Activated CD8-positive, alpha-beta T cell treated with anti-CD3 and anti-CD28 coated beads, Interleukin-2, amount 10 ng/mL, durations not matched to agents 7 days and 5 days (primary cell): ENCODE data around the gene XPOT. TPM values are rescaled to one million over a fixed set of nuclear protein-coding genes. Genes with fewer than 3 reads are reported as not detected.
A peak's percentile ranks its signal among the peaks of the same experiment; 100 is the strongest.

Experiments used
- ATAC-seq: fragments of 150-1000 bp; cut with Tn5 transposase; one replicate; pipeline ENCODE4 v1.10.0; 2021; ENCODE audit warnings: moderate library complexity
- CTCF ChIA-PET: fragments of 350-600 bp; sonication (Branson Sonifier 250); formaldehyde crosslinking; loops from one replicate; lab custom pipeline; 2021; ENCODE audit warnings: antibody characterized with exemption; lab: Charles Lee
- POLR2A ChIA-PET: fragments of 350-600 bp; sonication (Branson Sonifier 250); formaldehyde crosslinking; loops from one replicate; lab custom pipeline; 2021; ENCODE audit warnings: antibody characterized with exemption; lab: Charles Lee
- DNase-seq: peaks from one replicate; pipeline ENCODE4 v3.0.0-alpha.2; 2020
- H3K27ac Mint-ChIP-seq: one replicate; pipeline ENCODE4 v1.8.0; 2021; ENCODE audit warnings: mild to moderate bottlenecking, mixed read lengths
- H3K27me3 Mint-ChIP-seq: one replicate; pipeline ENCODE4 v1.8.0; 2021; ENCODE audit warnings: low read depth, mixed read lengths
- H3K36me3 Mint-ChIP-seq: one replicate; pipeline ENCODE4 v1.8.0; 2021; ENCODE audit warnings: low read depth, mixed read lengths
- H3K4me1 Mint-ChIP-seq: one replicate; pipeline ENCODE4 v1.8.0; 2021; ENCODE audit warnings: low read depth, mixed read lengths
- H3K4me3 Mint-ChIP-seq: one replicate; pipeline ENCODE4 v1.8.0; 2021; ENCODE audit warnings: mild to moderate bottlenecking, mixed read lengths
- H3K9me3 Mint-ChIP-seq: one replicate; pipeline ENCODE4 v1.8.0; 2022; ENCODE audit warnings: mixed read lengths; ENCODE audit not compliant: insufficient read depth
- total RNA-seq, 2 experiments: library from RNA; stranded (reverse); gene quantifications; one replicate each; pipeline ENCODE4 v1.2.3, GENCODE V29; 2021

XPOT gene
- total RNA-seq, 2 experiments from 2014 or later = 102 to 110 TPM

- no peak overlapping the region for H3K27ac Mint-ChIP-seq
- no peaks in the 10 kb centered on the region for H3K27me3 Mint-ChIP-seq
- ATAC-seq (no peak), DNase-seq (no peak)
- ChIA-PET CTCF (interaction anchor here (0.7 kb wide), 1 partner anchor 333 kb away, joined by 3 read pairs; no protein-coding TSS in a partner anchor), POLR2A (no interaction called here)
- H3K4me1 Mint-ChIP-seq = no peaks in the 10 kb centered on the region
- no peaks in the 10 kb centered on the region for H3K9me3 Mint-ChIP-seq
- no peak overlapping the region for H3K4me3 Mint-ChIP-seq
- peaks cover 78% of the 10 kb centered on the region for H3K36me3 Mint-ChIP-seq
Observed at GRCh38 chr12:64427988-64428387, 23.8 kb downstream of the XPOT start.

- Mint-ChIP-seq H3K36me3 (peaks cover 76% of the 10 kb centered on the region), H3K27me3 (no peaks in the 10 kb centered on the region), H3K4me1 (no peaks in the 10 kb centered on the region), H3K4me3 (no peak overlapping the region), H3K27ac (no peak overlapping the region), H3K9me3 (no peaks in the 10 kb centered on the region)
- DNase-seq = no peak
- ATAC-seq = no peak
- ChIA-PET POLR2A (no interaction called here), CTCF (no interaction called here)
Observed at GRCh38 chr12:64428956-64429355, 24.8 kb downstream of the XPOT start.

GRCh38 chr12:64430886-64431285 is 26.7 kb downstream of the XPOT start:
- no peak for DNase-seq
- Mint-ChIP-seq H3K27ac (no peak overlapping the region), H3K27me3 (no peaks in the 10 kb centered on the region), H3K9me3 (no peaks in the 10 kb centered on the region), H3K4me1 (no peaks in the 10 kb centered on the region), H3K36me3 (peaks cover 71% of the 10 kb centered on the region), H3K4me3 (no peak overlapping the region)
- ATAC-seq = no peak
- ChIA-PET CTCF (no interaction called here), POLR2A (interaction anchor here (0.6 to 0.8 kb wide), 2 partner anchors 27 to 186 kb away, joined by 3 read pairs; partner anchors contain the start of gene XPOT)

- ATAC-seq (no peak), DNase-seq (no peak)
- ChIA-PET CTCF (no interaction called here), POLR2A (no interaction called here)
- Mint-ChIP-seq H3K9me3 (no peaks in the 10 kb centered on the region), H3K4me3 (no peak overlapping the region), H3K27me3 (no peaks in the 10 kb centered on the region), H3K4me1 (no peaks in the 10 kb centered on the region), H3K27ac (no peak overlapping the region), H3K36me3 (peaks cover 71% of the 10 kb centered on the region)
Observed at GRCh38 chr12:64431791-64432190, 27.6 kb downstream of the XPOT start.

GRCh38 chr12:64433915-64434314 is 29.7 kb downstream of the XPOT start:
- Mint-ChIP-seq H3K4me1 (no peaks in the 10 kb centered on the region), H3K36me3 (peaks cover 73% of the 10 kb centered on the region), H3K9me3 (no peaks in the 10 kb centered on the region), H3K27me3 (no peaks in the 10 kb centered on the region), H3K4me3 (no peak overlapping the region), H3K27ac (no peak overlapping the region)
- CTCF ChIA-PET = no interaction called here
- POLR2A ChIA-PET = no interaction called here
- no peak for DNase-seq
- no peak for ATAC-seq

GRCh38 chr12:64440100-64440499 is 35.9 kb downstream of the XPOT start:
- Mint-ChIP-seq H3K4me1 (no peaks in the 10 kb centered on the region), H3K4me3 (no peak overlapping the region), H3K9me3 (no peaks in the 10 kb centered on the region), H3K27me3 (no peaks in the 10 kb centered on the region), H3K27ac (no peak overlapping the region), H3K36me3 (peaks cover 63% of the 10 kb centered on the region)
- POLR2A ChIA-PET = no interaction called here
- DNase-seq (no peak), ATAC-seq (no peak)
- CTCF ChIA-PET = no interaction called here

GRCh38 chr12:64445490-64445889 is 41.3 kb downstream of the XPOT start:
- Mint-ChIP-seq H3K4me1 (peaks cover 4% of the 10 kb centered on the region), H3K9me3 (no peaks in the 10 kb centered on the region), H3K36me3 (peaks cover 55% of the 10 kb centered on the region), H3K4me3 (no peak overlapping the region), H3K27me3 (no peaks in the 10 kb centered on the region), H3K27ac (no peak overlapping the region)
- ATAC-seq (no peak), DNase-seq (no peak)
- CTCF ChIA-PET = no interaction called here
- POLR2A ChIA-PET = interaction anchor here (0.6 kb wide), 2 partner anchors 13 to 1685 kb away, joined by 3 read pairs; no protein-coding TSS in a partner anchor

GRCh38 chr12:64446295-64446694 is 42.1 kb downstream of the XPOT start:
- peaks cover 12% of the 10 kb centered on the region for H3K4me1 Mint-ChIP-seq
- DNase-seq (no peak), ATAC-seq (no peak)
- H3K9me3 Mint-ChIP-seq = no peaks in the 10 kb centered on the region
- ChIA-PET CTCF (no interaction called here), POLR2A (no interaction called here)
- H3K27me3 Mint-ChIP-seq = no peaks in the 10 kb centered on the region
- H3K36me3 Mint-ChIP-seq = peaks cover 50% of the 10 kb centered on the region
- H3K27ac Mint-ChIP-seq = peak overlapping the region; percentile 9
- no peak overlapping the region for H3K4me3 Mint-ChIP-seq

- H3K27me3 Mint-ChIP-seq = no peaks in the 10 kb centered on the region
- DNase-seq = no peak
- CTCF ChIA-PET = interaction anchor here (1.1 to 1.5 kb wide), 3 partner anchors 9 to 46 kb away, joined by 3 to 4 read pairs (median 4); partner anchors contain the start of gene XPOT
- H3K9me3 Mint-ChIP-seq = no peaks in the 10 kb centered on the region
- peaks cover 33% of the 10 kb centered on the region for H3K36me3 Mint-ChIP-seq
- POLR2A ChIA-PET = no interaction called here
- peaks cover 29% of the 10 kb centered on the region for H3K4me1 Mint-ChIP-seq
- no peak for ATAC-seq
- H3K4me3 Mint-ChIP-seq = peak overlapping the region; percentile 40
- peak overlapping the region; percentile 43 for H3K27ac Mint-ChIP-seq
Observed at GRCh38 chr12:64450057-64450640, 46.0 kb downstream of the XPOT start.

GRCh38 chr12:64450711-64451486 is 46.7 kb downstream of the XPOT start:
- CTCF ChIA-PET = interaction anchor here (1.1 to 1.5 kb wide), 3 partner anchors 10 to 46 kb away, joined by 3 to 4 read pairs (median 4); partner anchors contain the start of gene XPOT

GRCh38 chr12:64451687-64452558 is 47.7 kb downstream of the XPOT start, which contains the start of gene TBK1:
Gene TBK1 (plus strand): TSS chr12:64452120. CDS start chr12:64455871, 3,751 bp downstream.
- Mint-ChIP-seq H3K36me3 (peaks cover 33% of the 10 kb centered on the region), H3K9me3 (no peaks in the 10 kb centered on the region), H3K4me1 (peaks cover 42% of the 10 kb centered on the region), H3K4me3 (peak within 1 kb of the TSS; percentile 94), H3K27ac (peak within 1 kb of the TSS; percentile 96), H3K27me3 (no peaks in the 10 kb centered on the region)
- ATAC-seq (peak; percentile 80), DNase-seq (peak; percentile 73)
- CTCF ChIA-PET = interaction anchor here (1.5 kb wide), 1 partner anchor 11 kb away, joined by 4 read pairs; no protein-coding TSS in a partner anchor
- POLR2A ChIA-PET = no interaction called here

More at GRCh38 chr12:64450711-64451486, 46.7 kb downstream of the XPOT start:
- POLR2A ChIA-PET = no interaction called here
- Mint-ChIP-seq H3K36me3 (peaks cover 36% of the 10 kb centered on the region), H3K4me1 (peaks cover 37% of the 10 kb centered on the region), H3K27ac (peak overlapping the region; percentile 90), H3K4me3 (peak overlapping the region; percentile 94), H3K27me3 (no peaks in the 10 kb centered on the region), H3K9me3 (no peaks in the 10 kb centered on the region)
- no peak for DNase-seq
- ATAC-seq = no peak
